WTC11 (cell line): Measurements from ENCODE around the gene ARL6IP5. TPM values are rescaled to one million over a fixed set of nuclear protein-coding genes. Genes with fewer than 3 reads are reported as not detected.
A peak's percentile ranks its signal among the peaks of the same experiment; 100 is the strongest.

ENCODE experiments used
- ATAC-seq: fragments of 200-7000 bp; cut with Tn5 transposase; 2 replicates; pipeline ENCODE4 v1.10.0; 2021; ENCODE audit warnings: mild to moderate bottlenecking, moderate library complexity
- CTCF ChIA-PET: fragments of 300-600 bp; sonication (Branson Sonifier 250); formaldehyde crosslinking; loops from one replicate; lab custom pipeline; 2021; ENCODE audit warnings: antibody characterized with exemption; lab: Charles Lee
- POLR2A ChIA-PET: fragments of 350-600 bp; sonication (Branson Sonifier 250); formaldehyde crosslinking; loops from one replicate; lab custom pipeline; 2021; ENCODE audit warnings: antibody characterized with exemption; lab: Charles Lee
- DNase-seq: peaks from one replicate; pipeline ENCODE4 v3.0.0; 2021; ENCODE audit warnings: low spot score
- H3K27ac Mint-ChIP-seq: 2 replicates; pipeline ENCODE4 v1.8.0; 2021; ENCODE audit warnings: mixed read lengths
- H3K27me3 Mint-ChIP-seq: 2 replicates; pipeline ENCODE4 v1.8.0; 2021; ENCODE audit warnings: low read depth, mild to moderate bottlenecking, moderate library complexity, mixed read lengths
- H3K36me3 Mint-ChIP-seq: 2 replicates; pipeline ENCODE4 v1.8.0; 2021; ENCODE audit warnings: mixed read lengths
- H3K4me1 Mint-ChIP-seq: 2 replicates; pipeline ENCODE4 v1.8.0; 2022; ENCODE audit warnings: mixed read lengths
- H3K4me3 Mint-ChIP-seq: 2 replicates; pipeline ENCODE4 v1.8.0; 2021; ENCODE audit warnings: mild to moderate bottlenecking, moderate library complexity, mixed read lengths
- H3K9me3 Mint-ChIP-seq: 2 replicates; pipeline ENCODE4 v1.8.0; 2021; ENCODE audit warnings: mixed read lengths
- AFF4 ChIP-seq: sonication (generic); formaldehyde crosslinking; IDR thresholded peaks from 2 replicates; pipeline ENCODE4 v1.8.1; 2023; ENCODE audit warnings: mild to moderate bottlenecking, missing genetic modification reagents, borderline replicate concordance
- CBFB ChIP-seq: sonication (generic); formaldehyde crosslinking; IDR thresholded peaks from 2 replicates; pipeline ENCODE4 v1.8.1; 2022; ENCODE audit warnings: mild to moderate bottlenecking, low read depth, missing genetic modification reagents
- ELF4 ChIP-seq: sonication (generic); formaldehyde crosslinking; IDR thresholded peaks from 2 replicates; pipeline ENCODE4 v1.8.1; 2022; ENCODE audit warnings: low read depth, mild to moderate bottlenecking, moderate library complexity, missing genetic modification reagents
- FOXJ3 ChIP-seq: sonication (generic); formaldehyde crosslinking; IDR thresholded peaks from 2 replicates; pipeline ENCODE4 v1.9.0; 2021; ENCODE audit warnings: missing genetic modification reagents, mild to moderate bottlenecking, borderline replicate concordance
- SMAD4 ChIP-seq: sonication (generic); formaldehyde crosslinking; IDR thresholded peaks from 2 replicates; pipeline ENCODE4 v1.8.0; 2022; ENCODE audit warnings: mild to moderate bottlenecking, missing genetic modification reagents
- TEAD4 ChIP-seq: sonication (generic); formaldehyde crosslinking; IDR thresholded peaks from 2 replicates; pipeline ENCODE4 v1.8.0; 2022; ENCODE audit warnings: mild to moderate bottlenecking, missing genetic modification reagents
- ZSCAN18 ChIP-seq: fragments of 250-450 bp; sonication (Bioruptor Pico); IDR thresholded peaks from 2 replicates; pipeline ENCODE4 v2.1.2; 2022; ENCODE audit warnings: mild to moderate bottlenecking, moderate library complexity
- total RNA-seq: library from RNA; stranded (reverse); gene quantifications from 3 replicates; pipeline ENCODE4 v1.2.3, GENCODE V29; 2021
- TF ChIP-seq, protein P1 (sequence below): sonication (generic); formaldehyde crosslinking; IDR thresholded peaks from 2 replicates; pipeline ENCODE4 v1.8.0; 2023; ENCODE audit warnings: missing genetic modification reagents, mild to moderate bottlenecking, borderline replicate concordance
- TF ChIP-seq, protein P2 (sequence below): sonication (generic); formaldehyde crosslinking; conservative IDR thresholded peaks from 2 replicates; pipeline ENCODE4 v1.8.1; 2022; ENCODE audit warnings: mild to moderate bottlenecking, missing genetic modification reagents
- TF ChIP-seq, protein P3 (sequence below): sonication (generic); formaldehyde crosslinking; IDR thresholded peaks from 2 replicates; pipeline ENCODE4 v1.8.1; 2022; ENCODE audit warnings: missing genetic modification reagents, borderline replicate concordance
- TF ChIP-seq, protein P4 (sequence below): sonication (generic); formaldehyde crosslinking; IDR thresholded peaks from 2 replicates; pipeline ENCODE4 v1.8.0; 2022; ENCODE audit warnings: mild to moderate bottlenecking, missing genetic modification reagents
- TF ChIP-seq, protein P5 (sequence below): fragments of 250-450 bp; sonication (Bioruptor Pico); conservative IDR thresholded peaks from 2 replicates; pipeline ENCODE4 v1.9.0; 2021; ENCODE audit warnings: mild to moderate bottlenecking
- TF ChIP-seq, protein P6 (sequence below): sonication (generic); formaldehyde crosslinking; IDR thresholded peaks from 2 replicates; pipeline ENCODE4 v1.8.1; 2023; ENCODE audit warnings: mild to moderate bottlenecking, missing genetic modification reagents, moderate library complexity

The ARL6IP5 gene
- total RNA-seq, 1 experiment from 2014 or later, result 28.4 TPM

GRCh38 chr3:69085168-69085832 is 563 bp downstream of the ARL6IP5 start (continued):
- TF ChIP-seq, protein P1, sequence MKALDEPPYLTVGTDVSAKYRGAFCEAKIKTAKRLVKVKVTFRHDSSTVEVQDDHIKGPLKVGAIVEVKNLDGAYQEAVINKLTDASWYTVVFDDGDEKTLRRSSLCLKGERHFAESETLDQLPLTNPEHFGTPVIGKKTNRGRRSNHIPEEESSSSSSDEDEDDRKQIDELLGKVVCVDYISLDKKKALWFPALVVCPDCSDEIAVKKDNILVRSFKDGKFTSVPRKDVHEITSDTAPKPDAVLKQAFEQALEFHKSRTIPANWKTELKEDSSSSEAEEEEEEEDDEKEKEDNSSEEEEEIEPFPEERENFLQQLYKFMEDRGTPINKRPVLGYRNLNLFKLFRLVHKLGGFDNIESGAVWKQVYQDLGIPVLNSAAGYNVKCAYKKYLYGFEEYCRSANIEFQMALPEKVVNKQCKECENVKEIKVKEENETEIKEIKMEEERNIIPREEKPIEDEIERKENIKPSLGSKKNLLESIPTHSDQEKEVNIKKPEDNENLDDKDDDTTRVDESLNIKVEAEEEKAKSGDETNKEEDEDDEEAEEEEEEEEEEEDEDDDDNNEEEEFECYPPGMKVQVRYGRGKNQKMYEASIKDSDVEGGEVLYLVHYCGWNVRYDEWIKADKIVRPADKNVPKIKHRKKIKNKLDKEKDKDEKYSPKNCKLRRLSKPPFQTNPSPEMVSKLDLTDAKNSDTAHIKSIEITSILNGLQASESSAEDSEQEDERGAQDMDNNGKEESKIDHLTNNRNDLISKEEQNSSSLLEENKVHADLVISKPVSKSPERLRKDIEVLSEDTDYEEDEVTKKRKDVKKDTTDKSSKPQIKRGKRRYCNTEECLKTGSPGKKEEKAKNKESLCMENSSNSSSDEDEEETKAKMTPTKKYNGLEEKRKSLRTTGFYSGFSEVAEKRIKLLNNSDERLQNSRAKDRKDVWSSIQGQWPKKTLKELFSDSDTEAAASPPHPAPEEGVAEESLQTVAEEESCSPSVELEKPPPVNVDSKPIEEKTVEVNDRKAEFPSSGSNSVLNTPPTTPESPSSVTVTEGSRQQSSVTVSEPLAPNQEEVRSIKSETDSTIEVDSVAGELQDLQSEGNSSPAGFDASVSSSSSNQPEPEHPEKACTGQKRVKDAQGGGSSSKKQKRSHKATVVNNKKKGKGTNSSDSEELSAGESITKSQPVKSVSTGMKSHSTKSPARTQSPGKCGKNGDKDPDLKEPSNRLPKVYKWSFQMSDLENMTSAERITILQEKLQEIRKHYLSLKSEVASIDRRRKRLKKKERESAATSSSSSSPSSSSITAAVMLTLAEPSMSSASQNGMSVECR (CRISPR knock-in tag), result 0 out of 2 replicates have a peak, but pooled peaks have one; percentile 61

DNA sequence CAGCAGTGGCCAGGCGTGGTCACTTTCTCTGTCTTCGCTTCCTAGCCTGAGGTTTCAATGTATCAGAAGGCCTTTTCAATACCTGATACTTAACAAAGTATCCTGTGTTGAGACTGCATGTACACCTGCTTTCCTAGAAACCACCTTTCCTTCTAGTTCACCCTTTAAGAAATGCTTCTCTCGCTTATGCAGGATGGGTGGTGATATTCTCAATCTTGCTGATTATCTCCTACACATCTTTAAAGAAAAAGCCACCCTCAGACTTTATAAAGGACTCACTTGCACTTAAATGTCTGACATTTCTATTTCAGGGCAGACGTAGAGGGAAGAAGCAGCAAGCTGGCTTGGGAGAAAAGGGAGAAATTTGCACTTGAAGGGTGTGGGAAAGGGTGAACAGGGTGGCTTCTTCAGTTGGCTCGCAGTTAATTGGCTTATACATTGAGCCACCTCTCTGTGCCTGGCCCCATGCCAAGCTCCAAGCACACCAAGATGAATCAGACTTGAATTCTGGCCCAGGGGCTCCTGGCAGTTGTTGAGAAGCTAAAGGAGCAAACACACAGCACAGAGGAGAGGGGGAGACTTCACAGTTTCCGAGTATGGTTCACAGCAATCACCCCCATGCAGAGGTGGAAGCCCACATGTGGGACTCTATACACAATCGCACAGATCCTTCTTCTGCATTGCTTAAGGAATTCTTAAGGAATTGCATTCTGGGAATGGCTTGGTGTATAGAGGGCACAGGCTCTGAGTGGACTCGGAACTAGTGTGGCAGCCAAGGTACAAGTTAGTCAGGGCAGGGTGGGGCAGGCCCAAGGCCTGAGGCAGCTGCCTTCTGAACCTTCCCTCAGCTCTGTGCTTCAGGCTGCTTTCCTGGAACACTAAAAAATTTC is 1.3 kb downstream of the ARL6IP5 start:
- Mint-ChIP-seq H3K27me3 (no peaks in the 10 kb centered on the region), H3K4me3 (peak overlapping the region; percentile 92), H3K36me3 (no peaks in the 10 kb centered on the region), H3K27ac (no peak overlapping the region), H3K4me1 (peaks cover 54% of the 10 kb centered on the region), H3K9me3 (no peaks in the 10 kb centered on the region)
- POLR2A ChIA-PET, result no interaction called here
- no peak for DNase-seq
- ATAC-seq, result no peak
- CTCF ChIA-PET, result interaction anchor here (0.7 to 1.6 kb wide), 2 partner anchors 33 to 221 kb away, joined by 3 read pairs; no protein-coding TSS in a partner anchor
- TF ChIP-seq, protein P2, sequence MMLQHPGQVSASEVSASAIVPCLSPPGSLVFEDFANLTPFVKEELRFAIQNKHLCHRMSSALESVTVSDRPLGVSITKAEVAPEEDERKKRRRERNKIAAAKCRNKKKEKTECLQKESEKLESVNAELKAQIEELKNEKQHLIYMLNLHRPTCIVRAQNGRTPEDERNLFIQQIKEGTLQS (CRISPR knock-in tag), result no peak
- TF ChIP-seq, protein P3, sequence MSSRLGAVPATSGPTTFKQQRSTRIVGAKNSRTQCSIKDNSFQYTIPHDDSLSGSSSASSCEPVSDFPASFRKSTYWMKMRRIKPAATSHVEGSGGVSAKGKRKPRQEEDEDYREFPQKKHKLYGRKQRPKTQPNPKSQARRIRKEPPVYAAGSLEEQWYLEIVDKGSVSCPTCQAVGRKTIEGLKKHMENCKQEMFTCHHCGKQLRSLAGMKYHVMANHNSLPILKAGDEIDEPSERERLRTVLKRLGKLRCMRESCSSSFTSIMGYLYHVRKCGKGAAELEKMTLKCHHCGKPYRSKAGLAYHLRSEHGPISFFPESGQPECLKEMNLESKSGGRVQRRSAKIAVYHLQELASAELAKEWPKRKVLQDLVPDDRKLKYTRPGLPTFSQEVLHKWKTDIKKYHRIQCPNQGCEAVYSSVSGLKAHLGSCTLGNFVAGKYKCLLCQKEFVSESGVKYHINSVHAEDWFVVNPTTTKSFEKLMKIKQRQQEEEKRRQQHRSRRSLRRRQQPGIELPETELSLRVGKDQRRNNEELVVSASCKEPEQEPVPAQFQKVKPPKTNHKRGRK (CRISPR knock-in tag), result no peak
- TF ChIP-seq FOXJ3, result no peak
- TF ChIP-seq CBFB (CRISPR knock-in tag), result no peak
- TF ChIP-seq ELF4 (CRISPR knock-in tag), result no peak
- no peak for TF ChIP-seq AFF4 (CRISPR knock-in tag)
- no peak for TF ChIP-seq ZSCAN18 (CRISPR knock-in tag)
- TF ChIP-seq SMAD4 (CRISPR knock-in tag), result no peak
- TF ChIP-seq, protein P4, sequence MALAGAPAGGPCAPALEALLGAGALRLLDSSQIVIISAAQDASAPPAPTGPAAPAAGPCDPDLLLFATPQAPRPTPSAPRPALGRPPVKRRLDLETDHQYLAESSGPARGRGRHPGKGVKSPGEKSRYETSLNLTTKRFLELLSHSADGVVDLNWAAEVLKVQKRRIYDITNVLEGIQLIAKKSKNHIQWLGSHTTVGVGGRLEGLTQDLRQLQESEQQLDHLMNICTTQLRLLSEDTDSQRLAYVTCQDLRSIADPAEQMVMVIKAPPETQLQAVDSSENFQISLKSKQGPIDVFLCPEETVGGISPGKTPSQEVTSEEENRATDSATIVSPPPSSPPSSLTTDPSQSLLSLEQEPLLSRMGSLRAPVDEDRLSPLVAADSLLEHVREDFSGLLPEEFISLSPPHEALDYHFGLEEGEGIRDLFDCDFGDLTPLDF (CRISPR knock-in tag), result no peak
- TF ChIP-seq, protein P5, sequence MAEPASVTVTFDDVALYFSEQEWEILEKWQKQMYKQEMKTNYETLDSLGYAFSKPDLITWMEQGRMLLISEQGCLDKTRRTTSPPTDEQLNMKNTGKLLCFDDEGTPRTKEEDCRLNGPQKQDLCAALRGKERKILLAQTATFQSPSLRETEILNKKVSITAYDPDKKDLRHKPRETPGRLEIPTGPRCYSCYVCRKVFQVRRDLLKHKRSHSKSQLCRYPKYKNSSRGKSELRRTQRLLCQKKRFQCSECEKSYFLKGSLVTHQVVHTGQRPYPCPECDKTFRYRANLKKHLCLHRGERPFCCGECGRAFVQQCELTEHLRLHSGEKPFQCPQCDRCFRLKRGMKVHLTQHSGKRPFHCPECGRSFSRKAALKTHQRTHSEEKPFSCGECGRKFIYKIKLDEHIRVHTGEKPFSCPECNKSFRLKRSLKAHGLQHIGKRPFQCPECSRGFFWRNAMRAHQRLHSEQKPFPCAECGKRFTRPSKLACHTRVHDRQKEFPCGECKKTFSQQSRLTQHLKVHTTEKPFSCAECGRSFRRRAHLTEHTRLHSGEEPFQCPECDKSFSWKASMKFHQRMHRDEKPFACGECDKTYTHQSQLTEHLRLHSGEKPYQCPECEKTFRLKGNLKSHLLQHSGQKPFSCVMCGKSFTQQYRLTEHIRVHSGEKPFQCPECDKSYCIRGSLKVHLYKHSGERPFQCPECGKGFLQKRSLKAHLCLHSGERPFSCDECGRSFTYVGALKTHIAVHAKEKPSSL (CRISPR knock-in tag), result no peak
- TF ChIP-seq TEAD4 (CRISPR knock-in tag), result no peak
- TF ChIP-seq, protein P6, sequence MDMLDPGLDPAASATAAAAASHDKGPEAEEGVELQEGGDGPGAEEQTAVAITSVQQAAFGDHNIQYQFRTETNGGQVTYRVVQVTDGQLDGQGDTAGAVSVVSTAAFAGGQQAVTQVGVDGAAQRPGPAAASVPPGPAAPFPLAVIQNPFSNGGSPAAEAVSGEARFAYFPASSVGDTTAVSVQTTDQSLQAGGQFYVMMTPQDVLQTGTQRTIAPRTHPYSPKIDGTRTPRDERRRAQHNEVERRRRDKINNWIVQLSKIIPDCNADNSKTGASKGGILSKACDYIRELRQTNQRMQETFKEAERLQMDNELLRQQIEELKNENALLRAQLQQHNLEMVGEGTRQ (CRISPR knock-in tag), result no peak
